GM15510 (cell line): Measurements from ENCODE around the gene APBA2.

Experiments
- POLR2A ChIP-seq: IDR thresholded peaks from 3 replicates; pipeline ENCODE4 v1.6.1; 2011; ENCODE audit warnings: borderline replicate concordance; ENCODE audit not compliant: insufficient read length; ENCODE audit errors: extremely low read depth

The APBA2 gene

GRCh38 chr15:28955160-28955992 lies 69.6 kb downstream of the APBA2 start:
- no peak for TF ChIP-seq POLR2A

- no peak for TF ChIP-seq POLR2A
Measured at GRCh38 chr15:28955993-28956421, 70.2 kb downstream of the APBA2 start.

GRCh38 chr15:28956491-28956890 lies 70.7 kb downstream of the APBA2 start:
- no peak for TF ChIP-seq POLR2A

DNA sequence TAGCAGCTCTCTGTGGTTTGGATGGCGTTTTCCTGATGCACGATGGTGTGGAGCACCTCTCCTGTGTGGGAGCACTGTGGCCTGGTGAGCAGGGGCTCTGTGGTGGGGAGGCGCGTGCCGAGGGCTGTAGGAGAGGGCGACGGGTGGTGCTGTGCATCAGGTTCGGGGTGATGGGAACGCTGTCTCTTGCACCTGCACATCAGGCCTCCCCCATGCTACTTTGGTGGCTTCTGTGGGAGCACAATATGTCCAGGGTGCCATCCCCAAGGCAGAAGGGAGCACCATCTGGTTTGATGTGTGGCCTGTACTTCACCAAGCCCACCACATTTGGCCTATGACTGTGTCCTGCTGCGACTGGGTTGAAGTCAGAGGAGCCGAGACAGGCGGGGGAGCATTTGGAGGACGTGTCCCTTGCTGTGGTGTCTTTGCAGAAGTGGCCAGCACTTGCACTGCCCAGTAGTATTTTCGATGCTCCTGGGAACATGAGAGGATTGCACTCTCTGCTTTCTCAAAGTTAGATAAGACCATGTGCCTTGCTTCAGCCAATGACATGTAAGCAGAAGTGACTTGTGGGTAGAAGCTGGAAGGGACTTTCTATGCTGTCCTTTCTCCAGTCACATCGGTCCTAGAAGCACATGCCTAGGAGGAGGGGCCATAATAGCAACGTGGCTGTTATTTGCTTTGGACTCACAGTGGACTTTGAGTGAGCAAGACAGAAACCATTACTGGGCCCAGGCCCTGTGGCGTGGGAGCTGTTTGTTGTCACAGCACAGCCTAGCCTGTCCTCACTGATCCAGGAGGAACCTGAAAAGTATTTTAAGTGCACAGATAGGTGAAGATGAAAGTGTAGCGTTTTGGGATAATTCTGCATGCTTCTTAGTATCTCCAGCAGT lies 72.1 kb downstream of the APBA2 start:
- no peak for TF ChIP-seq POLR2A

DNA sequence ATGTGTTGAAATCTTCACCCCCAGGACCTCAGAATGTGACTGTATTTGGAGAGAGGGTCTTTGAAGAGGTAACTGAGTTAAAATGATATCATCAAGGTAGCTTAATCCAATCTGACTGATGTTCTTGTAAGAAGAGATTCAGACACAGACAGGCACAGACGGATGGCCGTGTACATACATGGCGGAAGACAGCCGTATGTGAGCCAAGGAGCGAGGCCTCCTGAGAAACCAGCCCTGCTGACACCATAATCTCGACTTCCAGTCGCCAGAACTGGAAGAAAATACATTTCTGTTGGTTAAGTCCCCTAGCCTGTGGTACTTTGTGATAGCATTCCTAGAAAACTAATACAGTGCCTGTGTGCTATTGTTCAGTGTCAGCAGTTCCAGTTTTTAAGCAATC lies 73.6 kb downstream of the APBA2 start:
- no peak for TF ChIP-seq POLR2A

- no peak for TF ChIP-seq POLR2A
Measured at GRCh38 chr15:28960979-28961378, 75.2 kb downstream of the APBA2 start.

- TF ChIP-seq POLR2A: no peak
Measured at GRCh38 chr15:28961391-28961790, 75.6 kb downstream of the APBA2 start.

DNA sequence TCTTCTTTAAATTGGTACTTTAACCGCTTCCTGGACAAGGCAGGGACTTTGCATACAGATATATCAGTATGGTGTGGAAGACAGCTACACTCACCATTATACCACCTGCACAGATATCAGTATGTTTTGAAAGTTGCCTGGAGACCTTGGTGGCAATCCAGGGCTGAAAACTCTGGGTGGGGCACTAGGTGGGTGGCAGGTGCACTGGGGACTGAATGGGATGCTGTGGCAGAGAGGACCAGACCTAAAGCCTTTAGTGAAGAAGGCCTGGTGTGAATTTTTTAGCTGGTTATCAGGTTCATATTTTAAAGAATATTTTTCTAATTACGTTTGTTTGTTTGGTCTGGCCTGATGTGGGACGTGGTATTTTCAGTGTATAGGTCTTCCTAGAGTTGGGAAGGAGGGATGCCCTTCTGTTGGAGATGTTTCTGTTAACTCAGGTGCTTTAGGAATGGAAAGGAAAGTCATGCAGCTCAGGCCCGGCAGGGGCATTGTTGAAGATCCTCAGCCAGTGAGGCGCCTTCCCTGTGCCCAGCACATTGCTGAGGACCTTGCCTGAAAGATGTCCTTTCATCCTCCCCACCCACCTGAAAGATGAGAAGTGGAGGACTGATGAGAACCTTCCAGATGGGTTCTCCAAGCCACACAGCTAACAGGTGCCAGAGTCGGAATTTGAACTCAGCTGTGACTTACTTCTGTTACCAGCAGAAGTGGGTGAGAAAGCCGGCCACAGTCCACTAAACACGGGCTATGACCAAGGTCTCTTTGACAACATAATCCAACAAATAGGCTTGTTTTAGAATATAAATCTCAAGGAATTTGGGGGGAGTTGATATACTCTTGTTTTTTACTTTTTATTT lies 77.3 kb downstream of the APBA2 start:
- no peak for TF ChIP-seq POLR2A

DNA sequence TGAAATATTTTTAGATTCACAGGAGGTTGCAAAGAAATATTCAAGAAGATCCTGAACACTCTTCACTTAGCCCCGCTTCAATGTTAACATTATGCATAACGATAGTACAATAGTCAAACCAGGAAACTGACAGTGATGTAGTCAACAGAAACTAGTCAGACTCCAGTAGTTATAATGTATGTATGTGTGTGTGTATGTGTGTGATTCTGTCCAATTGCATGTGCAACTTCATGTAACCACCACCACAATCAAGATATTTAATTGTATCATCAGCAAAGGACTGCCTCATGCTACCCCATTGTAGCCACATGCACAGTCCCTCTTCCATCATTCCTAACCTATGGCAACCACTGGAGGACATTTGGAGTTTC lies 77.9 kb downstream of the APBA2 start:
- no peak for TF ChIP-seq POLR2A

- no peak for TF ChIP-seq POLR2A
Measured at GRCh38 chr15:28964098-28964497, 78.3 kb downstream of the APBA2 start.

GRCh38 chr15:28967066-28967465 lies 81.3 kb downstream of the APBA2 start:
- no peak for TF ChIP-seq POLR2A

DNA sequence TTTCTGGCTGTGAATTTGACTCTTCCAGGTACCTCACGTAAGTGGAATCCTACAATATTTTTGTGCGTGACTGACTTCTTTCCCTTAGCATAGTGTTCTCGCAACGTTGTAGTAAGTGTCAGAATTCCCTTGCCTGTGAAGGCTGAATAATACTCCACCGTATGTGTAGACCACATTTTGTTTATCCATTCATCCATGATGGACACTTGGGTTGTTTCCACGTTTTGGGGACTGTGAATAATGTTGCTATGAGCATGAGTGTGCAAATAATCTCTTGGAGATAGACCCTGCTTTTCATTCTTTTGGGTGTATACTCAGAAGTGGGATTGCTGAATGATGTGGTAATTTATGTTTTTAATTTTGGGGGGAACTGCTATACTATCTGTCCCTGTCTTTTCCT lies 82.2 kb downstream of the APBA2 start:
- no peak for TF ChIP-seq POLR2A

DNA sequence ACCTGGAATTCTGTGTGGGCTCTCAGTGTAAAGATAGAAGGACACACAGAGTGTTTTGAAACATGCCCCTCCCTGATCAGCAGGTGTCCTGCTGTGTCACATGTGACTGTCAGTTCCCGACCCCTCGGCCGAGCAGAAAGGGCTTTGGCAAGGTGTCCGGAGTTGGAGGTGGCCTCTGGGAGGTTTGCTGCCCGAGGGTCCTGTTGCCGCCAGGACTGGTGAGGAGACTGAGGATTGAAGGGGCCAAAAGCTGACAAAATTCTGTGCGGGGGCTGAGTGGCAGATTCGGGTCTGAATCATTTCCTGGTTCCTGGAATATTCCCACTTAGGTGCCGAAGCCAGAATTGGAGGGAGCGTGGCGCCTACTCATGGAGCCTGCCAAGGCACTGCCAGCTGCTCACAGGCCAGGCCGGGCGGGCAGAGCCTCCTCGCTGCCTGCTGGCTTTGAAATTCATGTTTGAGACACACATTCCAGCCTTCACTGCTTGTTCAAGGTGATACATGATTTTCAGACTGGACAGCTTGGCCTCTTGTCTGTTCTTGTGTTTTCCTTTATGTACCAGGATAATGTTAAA lies 83.8 kb downstream of the APBA2 start:
- TF ChIP-seq POLR2A: no peak

DNA sequence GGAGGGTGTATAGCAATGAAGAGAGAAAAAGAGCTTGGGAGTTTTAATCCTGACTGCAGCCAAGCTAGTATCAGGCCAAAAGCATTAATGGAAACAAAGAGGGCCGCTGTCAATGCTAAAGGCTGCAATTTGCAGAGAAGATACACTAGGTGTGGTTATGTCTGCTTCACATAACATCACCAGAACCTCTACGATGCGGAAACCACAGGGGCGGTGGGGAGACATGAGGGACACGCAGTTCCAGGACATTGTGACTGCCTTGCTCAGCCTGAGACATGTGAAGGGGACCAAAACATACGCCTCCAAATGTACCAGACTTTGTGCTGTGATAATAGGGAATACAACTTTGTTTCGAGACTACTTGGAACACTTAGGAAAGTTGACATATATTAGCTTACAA lies 88.4 kb downstream of the APBA2 start:
- no peak for TF ChIP-seq POLR2A
